GM21367 (cell line): ENCODE data around the gene LRCH1.

Experiments
- ATAC-seq: cut with Tn5 transposase; IDR thresholded peaks from one replicate; pipeline ENCODE4 v1.9.1; 2021; ENCODE audit not compliant: unreplicated experiment

The LRCH1 gene

GRCh38 chr13:46686171-46686570 is 133.2 kb downstream of the LRCH1 start:
- no peak for ATAC-seq

GRCh38 chr13:46687810-46688209 is 134.8 kb downstream of the LRCH1 start:
- ATAC-seq: no peak

- no peak for ATAC-seq
Observed at GRCh38 chr13:46688306-46688705, 135.3 kb downstream of the LRCH1 start.

- ATAC-seq: no peak
Observed at GRCh38 chr13:46698014-46698413, 145.0 kb downstream of the LRCH1 start.

- no peak for ATAC-seq
Observed at GRCh38 chr13:46698910-46699460, 146.0 kb downstream of the LRCH1 start.

- no peak for ATAC-seq
Observed at GRCh38 chr13:46712524-46712923, 159.6 kb downstream of the LRCH1 start.

- ATAC-seq: no peak
Observed at GRCh38 chr13:46715363-46715762, 162.4 kb downstream of the LRCH1 start.

- ATAC-seq: no peak
Observed at GRCh38 chr13:46716821-46717220, 163.9 kb downstream of the LRCH1 start.

- no peak for ATAC-seq
Observed at GRCh38 chr13:46717275-46717674, 164.3 kb downstream of the LRCH1 start.

- no peak for ATAC-seq
Observed at GRCh38 chr13:46717856-46718255, 164.9 kb downstream of the LRCH1 start.

GRCh38 chr13:46720189-46720588 is 167.2 kb downstream of the LRCH1 start:
- no peak for ATAC-seq

GRCh38 chr13:46721054-46721453 is 168.1 kb downstream of the LRCH1 start:
- no peak for ATAC-seq

- no peak for ATAC-seq
Observed at GRCh38 chr13:46726347-46726746, 173.4 kb downstream of the LRCH1 start.

GRCh38 chr13:46728777-46729176 is 175.8 kb downstream of the LRCH1 start:
- ATAC-seq: no peak

GRCh38 chr13:46731535-46731934 is 178.6 kb downstream of the LRCH1 start:
- no peak for ATAC-seq

GRCh38 chr13:46735425-46735824 is 182.5 kb downstream of the LRCH1 start:
- no peak for ATAC-seq

GRCh38 chr13:46736541-46737310 is 183.8 kb downstream of the LRCH1 start:
- ATAC-seq: no peak

- ATAC-seq: no peak
Observed at GRCh38 chr13:46738055-46738454, 185.1 kb downstream of the LRCH1 start.

- ATAC-seq: no peak
Observed at GRCh38 chr13:46738766-46739165, 185.8 kb downstream of the LRCH1 start.

GRCh38 chr13:46739447-46740098 is 186.6 kb downstream of the LRCH1 start:
- no peak for ATAC-seq

GRCh38 chr13:46743191-46743590 is 190.2 kb downstream of the LRCH1 start:
- ATAC-seq: no peak

GRCh38 chr13:46745062-46745461 is 192.1 kb downstream of the LRCH1 start:
- no peak for ATAC-seq
